SU-DHL-6 (cell line): ENCODE measurements around the gene PRIM1.

Source experiments
- CTCF ChIP-seq: fragments of 200-600 bp; sonication (generic); IDR thresholded peaks from one replicate; pipeline ENCODE4 v1.5.1; 2017; ENCODE audit warnings: antibody characterized with exemption, mild to moderate bottlenecking, low read length, moderate library complexity; ENCODE audit not compliant: insufficient read depth, poor library complexity, severe bottlenecking
- EZH2phosphoT487 ChIP-seq: fragments of 200-600 bp; sonication (generic), shearing (Covaris generic); conservative IDR thresholded peaks from 2 replicates; pipeline ENCODE4 v1.6.1; 2018; ENCODE audit warnings: mild to moderate bottlenecking, antibody characterized with exemption, low read length, moderate library complexity, mixed read lengths

DNA sequence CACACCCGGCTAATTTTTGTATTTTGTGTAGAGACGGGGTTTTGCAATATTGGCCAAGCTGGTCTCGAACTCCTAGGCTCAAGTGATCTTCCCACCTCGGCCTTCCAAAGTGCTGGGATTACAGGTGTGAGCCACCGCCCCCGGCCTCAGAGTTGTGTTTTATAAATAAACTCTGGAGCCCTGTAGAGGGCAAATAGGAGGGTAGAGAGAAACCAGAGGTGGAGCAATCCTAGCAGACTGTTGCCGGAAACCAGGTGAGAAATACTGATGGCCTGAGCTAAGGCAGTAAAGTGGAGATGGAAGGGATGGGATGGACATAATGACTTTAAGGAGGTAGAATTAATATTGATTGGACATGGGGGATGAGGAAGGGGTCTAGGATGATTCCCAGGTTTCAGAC is 8.3 kb upstream of the PRIM1 start:
- TF ChIP-seq CTCF (no peak), EZH2phosphoT487 (no peak)
